ENCODE data around the gene KRTAP5-1.

Gene KRTAP5-1

GRCh38 chr11:1544536-1544935 is 40.5 kb downstream of the KRTAP5-1 start:
- no peak overlapping the region for H3K4me3 ChIP-seq (ENCODE audit: low read depth, low read length)
- DNase-seq: no peak
- H3K27ac ChIP-seq: no peak overlapping the region
- H3K27me3 ChIP-seq (replicated peaks): peaks cover 37% of the 10 kb centered on the region
- in situ Hi-C loops (cut with HindIII; ENCODE audit: low pct_ligation_motif_present, low sequenced_read_pairs): no loop called here
- no peak for TF ChIP-seq CTCF (IDR thresholded peaks at IDR 0.05; ENCODE audit: low read depth, low read length, missing control alignments)
- no peaks in the 10 kb centered on the region for H3K36me3 ChIP-seq (replicated peaks)

GRCh38 chr11:1543606-1544263 is 41.3 kb downstream of the KRTAP5-1 start:
- H3K4me3 ChIP-seq (ENCODE audit: low read depth, low read length): no peak overlapping the region
- DNase-seq: no peak
- no peak overlapping the region for H3K27ac ChIP-seq
- H3K36me3 ChIP-seq (replicated peaks): no peaks in the 10 kb centered on the region
- in situ Hi-C loops (cut with HindIII; ENCODE audit: low pct_ligation_motif_present, low sequenced_read_pairs): no loop called here
- no peak for TF ChIP-seq CTCF (IDR thresholded peaks at IDR 0.05; ENCODE audit: low read depth, low read length, missing control alignments)
- peaks cover 37% of the 10 kb centered on the region for H3K27me3 ChIP-seq (replicated peaks)

- peaks cover 30% of the 10 kb centered on the region for H3K27me3 ChIP-seq (replicated peaks)
- DNase-seq: no peak
- H3K4me3 ChIP-seq (ENCODE audit: low read depth, low read length): no peak overlapping the region
- H3K36me3 ChIP-seq (replicated peaks): no peaks in the 10 kb centered on the region
- in situ Hi-C loops (cut with HindIII; ENCODE audit: low pct_ligation_motif_present, low sequenced_read_pairs): no loop called here
- no peak for TF ChIP-seq CTCF (IDR thresholded peaks at IDR 0.05; ENCODE audit: low read depth, low read length, missing control alignments)
- no peak overlapping the region for H3K27ac ChIP-seq
Measured at GRCh38 chr11:1542267-1542666, 42.8 kb downstream of the KRTAP5-1 start.

- H3K27ac ChIP-seq: no peak overlapping the region
- no peak for TF ChIP-seq CTCF (IDR thresholded peaks at IDR 0.05; ENCODE audit: low read depth, low read length, missing control alignments)
- no peak overlapping the region for H3K4me3 ChIP-seq (ENCODE audit: low read depth, low read length)
- no peak for DNase-seq
- H3K36me3 ChIP-seq (replicated peaks): no peaks in the 10 kb centered on the region
- peaks cover 24% of the 10 kb centered on the region for H3K27me3 ChIP-seq (replicated peaks)
- in situ Hi-C loops (cut with HindIII; ENCODE audit: low pct_ligation_motif_present, low sequenced_read_pairs): no loop called here
Measured at GRCh38 chr11:1541474-1542204, 43.4 kb downstream of the KRTAP5-1 start.

- in situ Hi-C loops (cut with HindIII; ENCODE audit: low pct_ligation_motif_present, low sequenced_read_pairs): no loop called here
- Histone ChIP-seq H3K27me3 (replicated peaks) (peaks cover 8% of the 10 kb centered on the region), H3K36me3 (replicated peaks) (no peaks in the 10 kb centered on the region), H3K4me3 (ENCODE audit: low read depth, low read length) (no peak overlapping the region), H3K27ac (no peak overlapping the region)
- no peak for DNase-seq
- TF ChIP-seq CTCF (IDR thresholded peaks at IDR 0.05; ENCODE audit: low read depth, low read length, missing control alignments): no peak
Measured at GRCh38 chr11:1540074-1540473, 45.0 kb downstream of the KRTAP5-1 start.
